HG02610 (cell line): Measurements from ENCODE around the gene TBC1D8.

Experiments
- ATAC-seq: cut with Tn5 transposase; IDR thresholded peaks from one replicate; pipeline ENCODE4 v1.9.1; 2021; ENCODE audit warnings: mild to moderate bottlenecking, moderate library complexity; ENCODE audit not compliant: unreplicated experiment

The TBC1D8 gene

DNA sequence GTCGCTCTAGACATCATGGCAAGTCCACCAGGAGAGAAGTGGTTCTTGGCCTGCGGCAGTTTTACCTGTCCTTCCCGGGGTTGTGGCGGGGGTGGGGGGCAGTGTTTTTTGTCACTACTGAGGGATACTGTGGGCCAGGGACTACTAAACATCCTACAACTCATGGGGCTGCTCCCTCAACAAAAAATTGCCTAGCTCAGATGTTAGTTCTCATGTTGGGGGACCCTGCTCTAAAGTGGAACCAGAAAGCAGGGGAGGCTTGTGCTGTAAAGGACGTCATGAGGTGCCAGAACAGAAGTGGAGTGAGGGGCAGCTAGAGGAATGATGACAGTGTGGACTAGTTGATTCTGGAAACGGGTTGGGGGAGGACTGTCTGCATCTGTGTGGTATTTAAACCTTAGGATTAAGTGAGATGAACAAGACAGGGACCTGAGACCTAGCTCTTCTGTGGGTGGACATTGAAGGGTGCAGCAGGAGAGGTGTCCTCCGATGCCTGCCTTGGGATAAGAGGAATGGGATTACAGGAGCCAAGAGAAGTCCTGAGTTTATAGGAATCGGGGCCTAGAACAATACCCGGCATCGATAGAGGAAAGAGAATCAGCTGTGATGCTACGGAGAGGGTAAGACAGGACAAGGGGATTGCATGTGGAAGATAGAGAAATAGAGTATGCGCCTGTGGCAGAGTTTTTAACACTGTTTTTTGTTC, 146.4 kb downstream of the TBC1D8 start:
- ATAC-seq = no peak

DNA sequence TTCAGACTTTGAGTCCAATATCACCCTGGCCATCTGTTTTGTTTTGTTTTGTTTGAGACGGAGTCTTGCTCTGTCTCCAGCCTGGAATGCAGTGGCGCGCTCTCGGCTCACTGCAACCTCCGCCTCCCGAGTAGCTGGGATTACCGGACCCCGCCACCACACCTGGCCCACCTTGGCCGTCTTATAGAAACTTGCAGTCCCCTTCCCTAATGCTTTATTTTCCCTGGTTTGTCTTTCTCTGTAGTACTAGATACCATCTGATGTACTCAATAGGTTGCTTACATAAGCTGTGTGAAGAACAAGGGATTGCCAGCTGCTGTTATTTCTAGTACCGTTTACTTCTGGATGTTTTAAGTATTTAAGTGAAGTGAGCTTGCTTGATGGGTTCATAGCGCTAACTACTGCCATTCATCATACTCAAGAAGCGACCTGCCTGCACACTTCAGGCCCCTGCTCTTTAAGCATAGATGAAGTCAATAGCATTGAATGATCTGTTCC, 147.9 kb downstream of the TBC1D8 start:
- no peak for ATAC-seq

DNA sequence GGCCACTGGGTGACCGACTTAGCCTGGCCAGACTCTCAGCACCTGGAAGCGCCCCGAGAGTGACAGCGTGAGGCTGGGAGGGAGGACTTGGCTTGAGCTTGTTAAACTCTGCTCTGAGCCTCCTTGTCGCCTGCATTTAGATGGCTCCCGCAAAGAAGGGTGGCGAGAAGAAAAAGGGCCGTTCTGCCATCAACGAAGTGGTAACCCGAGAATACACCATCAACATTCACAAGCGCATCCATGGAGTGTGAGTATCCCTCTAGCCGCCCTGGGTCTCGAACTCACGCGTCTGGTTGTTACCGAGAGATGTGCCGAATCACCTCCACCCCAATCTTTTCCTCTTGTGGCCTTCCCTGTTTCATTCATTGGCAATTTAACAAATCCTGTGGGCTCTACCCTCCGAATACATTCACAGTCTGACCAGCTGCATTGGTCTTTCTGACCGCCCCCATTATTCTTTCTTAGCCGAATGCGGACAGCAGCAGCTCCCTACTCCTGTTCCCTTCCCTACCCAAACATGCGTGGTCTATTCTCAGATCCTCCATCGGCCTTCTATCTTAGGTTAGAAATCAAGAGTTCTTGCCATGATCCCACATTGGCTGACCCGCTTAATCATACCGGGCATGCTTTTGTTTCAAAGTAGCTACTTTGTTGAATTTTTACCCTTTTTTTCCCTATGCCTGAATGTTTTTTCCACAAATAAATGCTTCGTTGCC, 148.5 kb downstream of the TBC1D8 start:
- no peak for ATAC-seq

DNA sequence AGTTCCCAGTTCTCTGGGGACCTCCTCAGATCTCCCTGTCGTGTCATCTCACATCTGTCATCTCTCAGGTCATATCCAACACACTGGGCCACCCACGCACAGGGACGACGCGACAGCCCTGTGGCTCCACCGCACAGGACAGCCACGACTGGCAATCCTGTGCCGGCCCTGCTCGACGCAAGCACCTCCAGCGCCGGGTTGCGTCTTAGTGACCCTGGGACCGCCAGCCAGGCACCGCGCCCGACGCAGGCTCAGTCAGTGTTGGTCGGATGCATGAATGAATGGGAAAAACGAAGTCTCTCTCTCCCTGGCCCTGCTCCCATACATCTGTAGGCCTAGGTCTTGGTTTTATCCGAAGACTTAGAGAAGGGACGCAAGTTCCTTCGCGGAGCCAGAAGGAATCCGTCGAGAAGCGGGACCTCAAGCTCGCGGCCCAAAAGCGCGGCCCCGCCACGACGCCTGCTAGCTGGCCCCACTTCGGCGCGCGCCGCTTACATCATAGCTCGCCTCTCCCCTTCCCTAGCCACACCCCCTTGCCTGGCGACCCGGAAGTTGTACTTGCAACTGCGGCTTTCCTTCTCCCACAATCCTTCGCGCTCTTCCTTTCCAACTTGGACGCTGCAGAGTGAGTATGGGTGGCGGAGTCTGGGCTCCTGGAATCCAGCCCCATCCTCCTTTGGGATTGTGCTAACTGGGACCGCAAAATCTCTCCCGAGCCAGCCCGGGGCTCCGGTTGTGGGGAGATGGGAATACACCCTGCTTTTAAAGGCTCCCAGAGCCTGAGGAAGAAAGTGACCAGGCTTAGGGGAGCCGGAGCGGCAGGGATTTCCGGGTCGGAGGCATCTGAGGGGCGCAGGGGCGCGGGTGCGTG, 149.3 kb downstream of the TBC1D8 start, which contains the start of gene RPL31:
RPL31 (plus strand) TSS at position 599 of the 871 bp plus-strand sequence. CDS start 413 bp downstream, outside the sequence.
- ATAC-seq = peak; percentile 93

DNA sequence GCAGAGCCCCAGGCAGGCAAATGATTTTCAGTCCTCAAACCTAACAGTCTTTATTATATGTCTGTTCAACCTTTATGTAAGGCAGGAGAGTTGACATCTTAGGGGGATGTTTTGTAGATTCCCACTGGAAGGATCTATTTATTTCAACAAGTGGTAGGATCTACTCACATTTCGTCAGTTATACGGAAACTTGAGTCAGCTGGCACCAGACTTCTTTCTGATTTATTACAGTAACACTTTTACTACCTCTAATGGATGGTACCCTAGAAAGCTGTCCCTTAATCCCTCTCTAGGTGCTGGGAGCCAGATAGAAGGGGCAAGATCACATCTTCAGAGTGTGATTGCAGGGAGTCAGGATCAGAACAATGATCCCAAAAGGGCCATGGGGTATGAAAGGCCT, 151.2 kb downstream of the TBC1D8 start:
- ATAC-seq = no peak

DNA sequence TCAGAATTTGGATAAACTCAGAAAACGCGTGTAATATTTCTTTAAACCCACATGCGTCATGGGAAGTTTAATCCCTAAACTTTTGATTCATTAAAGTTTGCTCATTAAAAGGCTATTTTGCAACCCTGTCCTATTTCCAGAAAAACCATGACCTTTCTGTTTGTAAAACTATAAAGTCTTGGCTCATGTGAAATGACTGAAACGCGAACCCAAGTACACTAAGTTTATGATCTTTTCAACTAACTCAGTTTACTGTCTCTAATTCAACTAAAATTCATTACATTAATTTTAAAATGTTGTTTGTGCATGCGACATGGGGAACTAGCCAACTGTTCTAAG, 153.0 kb downstream of the TBC1D8 start:
- no peak for ATAC-seq

DNA sequence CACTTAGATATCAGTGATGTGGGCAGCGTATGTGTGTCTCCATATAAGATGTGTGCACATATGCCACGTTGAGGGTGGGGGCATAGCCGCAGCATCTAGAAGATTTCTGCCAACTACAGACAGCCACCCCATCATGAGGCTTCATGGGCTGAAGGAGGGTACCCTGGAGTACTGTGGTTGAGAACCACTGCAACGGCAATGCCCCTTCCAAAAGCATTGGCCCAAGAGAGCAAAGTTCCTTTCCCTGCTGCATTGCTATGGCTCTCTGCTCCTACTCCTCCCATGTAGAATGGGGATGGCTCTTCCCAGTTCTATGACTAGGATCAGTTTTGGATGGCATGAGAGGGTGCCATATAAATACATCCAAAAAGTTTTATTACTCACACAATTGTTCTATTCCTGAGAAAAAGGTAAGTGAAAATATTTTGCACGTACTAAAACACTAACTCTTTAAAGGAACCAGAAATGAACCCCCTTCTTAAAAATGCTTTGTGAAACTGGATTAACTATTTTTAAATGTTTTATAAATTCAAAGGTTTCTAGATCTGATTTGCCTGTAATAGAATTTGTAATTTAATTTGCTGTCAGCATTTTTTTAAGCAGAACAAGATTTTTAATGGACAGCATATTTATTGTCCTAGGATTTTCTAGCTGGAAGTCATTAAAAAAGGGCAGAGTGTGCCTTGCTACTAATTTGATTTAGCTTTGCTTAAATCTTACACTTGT, 153.5 kb downstream of the TBC1D8 start:
- no peak for ATAC-seq

DNA sequence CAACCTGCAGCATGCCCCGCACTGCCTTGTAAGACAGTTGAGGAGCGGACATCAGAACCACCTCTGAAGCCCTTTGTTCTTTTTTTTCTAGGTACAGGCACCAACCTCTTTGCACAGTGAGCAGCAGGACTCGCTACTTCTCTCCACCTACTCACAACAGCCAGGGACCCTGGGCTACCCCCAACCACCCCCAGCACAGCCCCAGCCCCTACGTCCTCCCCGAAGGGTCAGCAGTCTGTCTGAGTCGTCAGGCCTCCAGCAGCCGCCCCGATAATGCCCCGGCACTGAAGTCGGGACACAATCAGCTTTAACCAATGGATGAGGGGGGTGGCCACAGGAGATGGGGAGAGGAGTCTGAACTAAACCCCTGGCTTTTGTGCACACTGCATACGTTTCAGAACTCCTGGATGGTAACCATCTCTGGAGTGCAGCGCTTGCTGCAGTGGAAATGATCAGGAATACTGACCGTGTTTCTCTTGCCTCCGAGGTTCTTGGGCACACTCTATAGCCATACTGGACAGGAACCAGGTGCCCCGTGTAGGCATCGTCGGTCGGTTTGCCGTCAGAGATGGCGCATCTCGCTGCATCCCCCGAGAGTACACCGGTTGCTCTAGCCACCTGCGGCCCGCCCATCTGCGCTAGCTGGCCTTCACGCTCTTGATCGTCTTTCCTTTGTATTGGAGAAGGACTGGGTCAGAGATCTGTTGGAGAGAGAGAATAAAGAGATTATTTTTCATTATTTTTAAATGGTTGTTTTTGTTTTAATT, 155.7 kb downstream of the TBC1D8 start:
- ATAC-seq = no peak

DNA sequence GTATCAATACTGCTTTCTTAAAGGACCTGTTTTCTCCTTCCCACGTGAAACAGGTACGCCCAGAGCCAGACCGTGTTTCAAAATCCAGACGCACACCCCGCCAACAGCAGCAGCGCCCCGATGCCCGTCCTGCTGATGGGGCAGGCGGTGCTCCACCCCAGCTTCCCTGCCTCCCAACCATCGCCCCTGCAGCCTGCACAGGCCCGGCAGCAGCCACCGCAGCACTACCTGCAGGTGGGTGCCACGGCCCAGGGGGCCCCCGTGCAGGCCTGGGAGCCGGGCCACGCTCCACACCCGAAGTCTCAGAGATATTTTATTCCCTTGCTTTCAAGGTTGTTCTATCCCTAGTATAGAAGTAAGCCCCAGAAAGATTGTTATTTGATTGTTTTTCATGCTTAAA, 157.9 kb downstream of the TBC1D8 start:
- ATAC-seq = no peak

DNA sequence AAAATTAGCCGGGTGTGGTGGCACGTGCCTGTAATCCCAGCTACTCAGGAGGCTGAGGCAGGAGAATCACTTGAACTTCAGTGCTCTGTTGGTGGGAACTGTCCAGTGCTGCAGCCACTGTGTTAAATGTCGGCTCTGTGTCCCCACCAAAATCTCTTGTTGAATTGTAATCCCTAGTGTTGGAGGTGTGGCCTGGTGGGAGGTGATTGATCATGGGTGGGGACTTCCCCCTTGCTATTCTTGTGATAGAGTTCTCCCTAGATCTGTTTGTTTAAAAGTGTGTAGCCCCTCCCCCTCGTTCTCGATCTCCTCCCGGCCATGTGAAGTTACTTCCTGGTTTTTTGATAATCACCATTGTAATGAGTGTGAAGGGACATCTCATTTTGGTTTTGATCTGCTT, 158.9 kb downstream of the TBC1D8 start:
- ATAC-seq = no peak

DNA sequence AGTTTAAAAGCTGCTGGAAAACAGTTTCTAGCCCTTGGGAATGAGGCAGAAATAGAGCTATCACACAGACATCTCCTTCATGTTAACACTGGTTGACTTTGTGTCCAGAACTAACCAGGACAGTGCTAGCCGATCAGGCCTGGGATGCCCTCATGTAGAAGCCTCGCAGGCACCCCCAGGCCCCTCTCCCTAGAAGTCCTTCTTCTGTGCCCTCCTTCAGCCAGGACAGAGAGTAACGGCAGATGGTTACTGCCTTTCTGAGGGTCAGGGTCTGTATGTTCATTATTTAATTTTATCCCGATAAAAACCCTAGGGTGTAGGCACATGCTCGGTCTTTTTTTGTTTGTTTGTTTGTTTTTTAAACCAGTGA, 159.8 kb downstream of the TBC1D8 start:
- no peak for ATAC-seq

DNA sequence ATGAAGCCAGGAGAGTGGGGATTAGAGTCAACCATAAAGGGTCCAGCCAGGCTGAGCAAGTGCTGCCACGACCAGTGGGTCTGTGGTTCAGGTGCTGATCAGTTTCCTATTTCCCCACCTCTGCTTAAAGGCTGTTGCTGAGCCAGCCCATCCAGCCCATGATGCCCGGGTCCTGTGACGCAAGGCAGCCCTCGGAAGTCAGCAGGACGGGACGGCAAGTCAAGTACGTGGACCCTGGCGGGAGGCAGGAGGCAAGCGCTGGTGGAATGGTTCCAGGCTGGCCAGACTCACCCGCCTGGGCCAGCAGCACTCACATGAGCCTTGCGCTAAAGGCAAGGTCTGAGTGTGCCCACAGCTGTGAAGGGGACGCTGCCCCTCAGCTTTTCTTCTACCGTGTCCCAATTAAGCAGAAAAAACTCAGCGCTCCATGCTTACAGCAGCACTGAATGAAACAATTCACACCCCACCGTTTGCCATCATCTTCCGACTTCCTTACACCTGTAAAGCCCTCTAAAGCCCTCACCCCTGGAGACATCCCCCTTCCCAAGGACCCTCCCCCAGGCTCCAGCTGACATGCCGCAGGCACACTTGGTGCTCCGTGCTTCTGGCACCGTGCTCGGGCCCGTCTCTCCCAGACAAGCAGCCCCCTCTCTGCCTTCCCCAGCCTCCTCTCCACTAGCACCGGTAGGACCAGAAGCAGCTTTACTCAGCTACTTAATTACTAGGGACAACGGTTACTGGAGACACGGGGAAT, 160.4 kb downstream of the TBC1D8 start:
- no peak for ATAC-seq

DNA sequence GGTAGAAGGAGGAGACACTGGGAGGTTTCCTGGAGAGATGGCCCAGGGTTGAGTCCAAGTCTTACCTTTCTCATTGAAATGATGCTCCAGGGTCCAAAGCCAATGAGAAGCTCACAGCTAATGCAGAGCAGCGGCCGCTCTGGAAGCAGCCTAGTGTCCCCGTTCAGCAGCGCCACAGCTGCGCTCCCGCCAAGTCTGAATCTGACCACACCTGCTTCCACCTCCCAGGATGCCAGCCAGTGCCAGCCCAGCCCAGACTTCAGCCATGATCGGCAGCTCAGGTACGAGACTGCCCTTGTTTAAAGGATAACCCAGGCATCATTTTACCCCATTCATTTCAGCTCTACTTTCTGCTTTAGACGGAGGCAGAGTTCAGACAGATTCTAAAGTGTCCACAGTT, 161.0 kb downstream of the TBC1D8 start:
- no peak for ATAC-seq

DNA sequence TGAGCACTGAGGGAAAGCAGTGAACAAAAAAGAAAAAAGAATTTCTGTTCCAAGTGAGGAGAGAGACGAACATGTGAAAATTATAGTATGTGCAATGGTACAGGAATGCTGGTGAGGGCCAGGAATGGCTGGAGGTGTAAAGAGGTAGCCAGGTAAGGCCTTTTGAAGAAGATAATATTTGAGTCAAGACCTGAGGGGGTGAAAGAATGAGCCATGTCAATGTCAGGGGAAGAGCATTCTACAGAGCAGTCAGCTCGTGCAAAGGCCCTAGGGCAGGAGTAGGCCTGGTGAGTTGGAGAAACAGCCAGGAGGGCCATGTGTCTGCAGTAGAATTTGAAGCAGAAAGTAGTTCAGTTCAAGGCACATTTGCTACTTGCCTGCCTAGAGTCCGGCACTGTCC, 161.5 kb downstream of the TBC1D8 start:
- ATAC-seq = no peak

DNA sequence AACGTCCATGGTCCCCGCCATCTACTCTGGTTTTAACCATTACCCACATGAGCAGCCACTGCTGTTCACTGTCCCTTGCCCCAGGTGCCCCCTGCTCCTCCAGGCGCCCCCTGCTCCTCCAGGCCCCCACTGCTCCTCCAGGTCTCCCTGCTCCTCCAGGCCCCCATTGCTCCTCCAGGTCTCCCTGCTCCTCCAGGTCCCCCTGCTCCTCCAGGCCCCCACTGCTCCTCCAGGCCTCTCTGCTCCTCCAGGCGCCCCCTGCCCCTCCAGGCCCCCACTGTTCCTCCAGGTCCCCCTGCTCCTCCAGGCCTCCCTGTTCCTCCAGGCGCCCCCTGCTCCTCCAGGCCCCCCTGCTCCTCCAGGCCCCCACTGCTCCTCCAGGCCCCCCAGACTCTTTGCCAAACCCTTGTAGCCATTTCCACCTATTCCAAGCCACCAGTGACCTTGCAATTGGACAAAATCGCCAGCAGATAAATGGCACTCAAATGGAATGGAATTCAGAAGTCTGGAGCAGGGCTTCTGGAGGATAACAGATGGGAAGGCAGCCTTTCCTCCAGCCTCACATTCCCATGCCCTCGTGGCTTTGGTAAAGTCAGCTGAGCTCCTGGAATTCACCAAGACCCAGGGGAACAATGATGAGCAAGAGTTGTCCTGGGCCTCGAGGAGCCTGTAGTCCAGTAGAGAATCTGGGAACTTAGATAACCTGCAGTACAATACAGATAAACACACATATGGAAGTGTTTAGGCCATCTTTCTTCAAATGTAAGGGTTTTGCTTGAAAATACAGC, 162.4 kb downstream of the TBC1D8 start:
- ATAC-seq = no peak

DNA sequence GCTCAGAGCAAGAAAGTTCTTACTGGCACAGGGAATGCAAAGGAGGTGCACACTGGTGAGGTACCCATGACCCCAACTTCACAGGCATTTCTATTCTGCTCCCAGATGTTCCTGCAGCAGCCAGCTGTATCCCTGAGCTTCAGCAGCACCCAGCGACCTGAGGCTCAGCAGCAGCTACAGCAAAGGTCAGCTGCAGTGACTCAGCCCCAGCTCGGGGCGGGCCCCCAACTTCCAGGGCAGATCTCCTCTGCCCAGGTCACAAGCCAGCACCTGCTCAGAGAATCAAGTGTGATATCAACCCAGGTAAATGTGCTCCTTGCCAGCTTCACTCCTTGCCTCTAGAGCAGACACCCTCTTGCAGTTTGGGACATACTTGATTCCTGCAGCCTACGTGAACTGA, 163.2 kb downstream of the TBC1D8 start:
- ATAC-seq = no peak

DNA sequence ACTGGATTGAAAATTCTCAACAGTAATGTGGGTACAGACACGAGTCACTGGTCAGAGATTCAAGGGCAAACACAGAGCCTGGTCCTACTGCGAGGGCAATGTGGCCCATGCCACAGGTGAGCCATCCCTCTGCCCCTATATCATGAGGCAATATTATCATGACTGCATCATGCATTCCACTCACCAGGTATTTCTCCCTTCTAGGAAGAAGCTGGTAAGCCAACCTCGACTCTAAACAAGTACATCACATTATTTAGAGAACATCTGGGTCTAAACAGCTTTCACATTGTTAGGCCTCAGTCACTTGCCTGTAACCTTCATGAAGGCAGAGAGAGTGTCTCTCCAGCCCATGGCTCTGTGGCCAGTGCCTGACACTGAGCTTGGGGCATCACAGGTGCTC, 163.6 kb downstream of the TBC1D8 start:
- no peak for ATAC-seq

DNA sequence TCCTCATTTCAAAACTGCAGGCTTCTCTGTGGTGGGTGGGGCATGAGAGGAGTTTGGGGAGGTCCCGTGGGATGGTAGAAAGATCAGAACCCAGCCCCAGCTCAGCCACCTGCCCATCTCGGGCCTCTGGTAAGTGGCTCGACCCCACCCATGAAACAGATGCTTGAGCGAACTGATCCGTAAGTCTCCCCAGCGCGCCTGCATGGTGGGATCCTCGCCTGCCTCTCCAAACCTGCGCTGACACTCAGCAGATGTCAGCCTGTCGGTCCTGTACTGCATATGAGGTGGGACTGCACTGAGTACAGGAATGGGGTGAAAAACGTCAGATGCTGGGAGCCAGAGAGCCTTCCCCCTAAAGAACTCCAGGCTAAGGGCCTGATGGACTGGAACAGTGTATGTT, 165.0 kb downstream of the TBC1D8 start:
- ATAC-seq = no peak

DNA sequence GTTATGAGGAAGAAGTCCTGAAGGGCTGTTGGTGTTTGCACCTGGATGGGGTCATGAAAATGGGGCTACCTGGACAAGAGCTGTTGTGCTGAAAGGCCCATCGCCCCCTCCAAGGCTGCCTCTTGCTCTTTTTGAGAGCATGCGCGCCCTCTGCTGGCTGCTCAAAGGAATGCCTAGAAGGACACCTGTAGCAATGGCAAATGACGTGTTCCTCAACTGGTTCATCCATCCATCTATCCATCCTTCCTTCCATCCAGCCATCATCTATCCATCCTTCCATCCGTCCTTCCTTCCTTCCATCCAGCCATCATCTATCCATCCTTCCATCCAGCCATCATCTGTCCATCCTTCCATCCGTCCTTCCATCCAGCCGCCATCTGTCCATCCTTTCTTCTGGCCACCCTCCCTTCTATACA, 166.3 kb downstream of the TBC1D8 start:
- ATAC-seq = no peak
